PFSK-1 (cell line): ENCODE measurements around the gene FBXO28.

ENCODE experiments used
- FOXP2 ChIP-seq: optimal IDR thresholded peaks from 2 replicates; pipeline ENCODE3; 2011; ENCODE audit warnings: borderline replicate concordance, control low read depth, inconsistent platforms; ENCODE audit not compliant: insufficient read depth; ENCODE audit errors: extremely low read length, extremely low read depth
- POLR2AphosphoS5 ChIP-seq: IDR thresholded peaks from 2 replicates; pipeline ENCODE4 v1.6.1; 2012; ENCODE audit warnings: low read depth, mild to moderate bottlenecking, control low read depth, low read length, moderate library complexity
- REST ChIP-seq, 2 experiments: IDR thresholded peaks; 2 replicates each; pipeline versions ENCODE4 v1.6.1 to v1.8.0; 2011 to 2012; ENCODE audit warnings: low read depth in 2 of 2, low read length in 2 of 2, control low read depth in 1 of 2, inconsistent platforms in 1 of 2, mild to moderate bottlenecking in 1 of 2, moderate library complexity in 1 of 2; ENCODE audit not compliant: insufficient read depth in 1 of 2
- SIN3A ChIP-seq: IDR thresholded peaks from 2 replicates; pipeline ENCODE4 v1.6.1; 2012; ENCODE audit warnings: mild to moderate bottlenecking, low read length, moderate library complexity, borderline replicate concordance; ENCODE audit not compliant: insufficient read depth
- TAF1 ChIP-seq: IDR thresholded peaks from 2 replicates; pipeline ENCODE4 v1.6.1; 2012; ENCODE audit warnings: low read length, control low read depth, borderline replicate concordance; ENCODE audit not compliant: insufficient read depth

The FBXO28 gene

DNA sequence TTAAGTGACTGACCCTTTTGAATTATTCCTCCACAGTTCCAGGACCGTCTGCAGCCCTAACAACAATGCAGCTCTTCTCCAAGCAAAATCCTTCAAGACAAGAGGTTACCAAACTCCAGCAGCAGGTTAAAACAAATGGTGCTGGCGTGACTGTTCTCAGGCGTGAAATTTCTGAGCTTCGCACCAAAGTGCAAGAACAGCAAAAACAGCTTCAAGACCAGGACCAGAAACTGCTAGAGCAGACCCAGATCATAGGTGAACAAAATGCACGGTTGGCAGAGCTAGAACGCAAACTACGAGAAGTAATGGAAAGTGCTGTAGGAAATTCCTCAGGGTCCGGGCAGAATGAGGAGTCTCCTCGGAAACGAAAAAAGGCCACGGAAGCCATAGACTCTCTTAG, 43.4 kb downstream of the FBXO28 start:
- TF ChIP-seq REST (IDR thresholded peaks at IDR 0.05; ENCODE audit: insufficient read depth in 1 of 2, low read depth in 2 of 2, low read length in 2 of 2): no peak
- TF ChIP-seq FOXP2: no peak
- no peak for TF ChIP-seq SIN3A
- TF ChIP-seq POLR2AphosphoS5: no peak
- TF ChIP-seq TAF1: no peak

DNA sequence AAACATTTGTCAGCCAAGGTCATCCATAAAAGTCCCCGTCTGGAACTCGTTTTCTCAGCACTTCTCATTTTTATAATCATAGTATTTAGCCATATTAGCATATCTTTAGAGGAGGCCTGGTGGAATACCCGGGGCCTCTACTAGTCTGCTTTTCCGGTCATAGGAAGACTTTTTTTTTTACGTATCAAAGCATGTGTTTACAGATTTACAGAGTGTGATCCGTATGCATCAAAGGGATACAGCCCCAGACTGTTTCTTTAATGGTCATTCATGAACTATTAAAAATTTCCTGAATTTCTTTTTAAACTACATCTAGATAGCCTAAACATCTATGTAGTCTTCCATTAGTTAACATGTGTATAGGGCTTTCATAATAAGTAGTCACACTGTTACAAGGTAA, 45.6 kb downstream of the FBXO28 start:
- no peak for TF ChIP-seq FOXP2

GRCh38 chr1:224160171-224160682, 46.3 kb downstream of the FBXO28 start:
- no peak for TF ChIP-seq POLR2AphosphoS5
- TF ChIP-seq REST (IDR thresholded peaks at IDR 0.05; ENCODE audit: insufficient read depth in 1 of 2, low read depth in 2 of 2, low read length in 2 of 2): no peak
- TF ChIP-seq TAF1: no peak
- TF ChIP-seq SIN3A: no peak

- TF ChIP-seq POLR2AphosphoS5: no peak
- TF ChIP-seq REST (IDR thresholded peaks at IDR 0.05; ENCODE audit: insufficient read depth in 1 of 2, low read depth in 2 of 2, low read length in 2 of 2): no peak
- TF ChIP-seq TAF1: no peak
- TF ChIP-seq SIN3A: no peak
- no peak for TF ChIP-seq FOXP2
These were observed 48.9 kb downstream of the FBXO28 start for GRCh38 chr1:224162768-224163167.

DNA sequence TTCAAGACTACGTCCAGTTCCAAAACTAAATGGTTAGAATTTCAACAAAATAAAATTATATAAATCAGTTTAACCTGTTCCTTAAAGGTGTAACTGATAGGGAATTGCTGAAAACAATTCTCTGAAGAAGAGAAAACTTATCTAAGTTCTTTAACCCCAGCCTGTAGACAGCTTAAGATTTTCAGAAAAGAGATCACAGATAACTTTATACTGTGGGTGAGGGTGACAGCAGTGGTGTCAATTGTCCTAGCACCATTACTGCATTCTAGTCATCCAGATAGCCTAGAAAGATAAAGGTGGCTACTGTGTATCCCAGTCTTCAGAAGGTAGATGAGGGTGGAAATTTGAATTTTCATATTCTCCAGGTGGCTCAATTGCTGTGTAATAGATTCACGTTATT, 49.4 kb downstream of the FBXO28 start:
- no peak for TF ChIP-seq FOXP2
- no peak for TF ChIP-seq REST (IDR thresholded peaks at IDR 0.05; ENCODE audit: insufficient read depth in 1 of 2, low read depth in 2 of 2, low read length in 2 of 2)
- no peak for TF ChIP-seq POLR2AphosphoS5
- TF ChIP-seq TAF1: no peak
- TF ChIP-seq SIN3A: no peak
